NCI-H748 treated with DMSO at 0.1 percent for 48 hours (cell line): ENCODE measurements around the gene STH.
"Not testable (repeated sequence)": the region's sequence is repeated elsewhere in the genome, so short reads cannot be mapped to it uniquely, and the experiment has no call there.

Experiments
- DNase-seq: peaks from one replicate; lab custom pipeline; 2025; lab: John Stamatoyannopoulos, UW

Gene STH

GRCh38 chr17:45998987-45999899 is at the start of gene STH:
Gene STH (plus strand): TSS chr17:45999250. CDS start chr17:45999280, 30 bp downstream.
- no peak for DNase-seq

- DNase-seq: no peak
Measured at GRCh38 chr17:45949755-45950320, 49.2 kb upstream of the STH start.

DNA sequence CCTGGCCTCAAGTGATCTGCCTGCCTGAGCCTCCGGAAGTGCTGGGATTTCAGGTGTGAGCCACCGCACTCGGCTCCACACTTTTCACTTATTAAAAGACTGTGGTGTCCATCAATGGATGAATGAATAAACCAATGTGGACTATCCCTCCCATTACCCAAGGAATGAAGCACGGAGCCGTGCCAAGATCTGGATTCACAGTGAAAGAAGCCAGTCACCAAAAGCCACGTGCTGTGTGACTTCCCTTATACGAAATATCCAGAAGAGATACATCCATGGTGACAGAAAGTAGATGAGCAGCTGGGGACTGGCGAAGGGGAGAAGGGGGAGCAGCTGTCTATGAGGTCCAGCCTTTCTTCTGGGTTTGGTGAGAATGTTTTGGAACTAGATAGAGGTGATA is 48.2 kb upstream of the STH start:
- no peak for DNase-seq

- no peak for DNase-seq
Measured at GRCh38 chr17:45951403-45951802, 47.6 kb upstream of the STH start.

DNA sequence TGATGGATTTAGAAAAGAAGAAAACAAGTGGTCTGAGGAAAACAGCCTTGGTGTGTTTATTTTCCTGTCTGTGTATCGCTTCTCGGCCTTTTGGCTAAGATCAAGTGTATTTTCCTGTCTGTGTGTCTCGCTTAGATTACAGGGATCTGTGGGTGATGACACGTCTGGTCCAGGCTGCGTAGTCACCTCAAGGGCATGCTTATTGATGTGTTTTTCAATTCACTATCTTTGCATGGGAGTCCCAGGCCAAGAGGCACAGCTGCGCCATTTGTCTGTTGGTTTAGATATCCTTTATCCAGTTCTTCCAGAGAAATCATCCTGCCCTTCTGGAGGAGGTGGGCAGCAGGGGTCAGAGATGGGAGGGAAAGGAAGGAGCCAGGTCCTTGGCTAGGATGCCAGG is 47.1 kb upstream of the STH start:
- no peak for DNase-seq

GRCh38 chr17:45952814-45953320 is 46.2 kb upstream of the STH start:
- DNase-seq: no peak

GRCh38 chr17:45953561-45953960 is 45.5 kb upstream of the STH start:
- no peak for DNase-seq

DNA sequence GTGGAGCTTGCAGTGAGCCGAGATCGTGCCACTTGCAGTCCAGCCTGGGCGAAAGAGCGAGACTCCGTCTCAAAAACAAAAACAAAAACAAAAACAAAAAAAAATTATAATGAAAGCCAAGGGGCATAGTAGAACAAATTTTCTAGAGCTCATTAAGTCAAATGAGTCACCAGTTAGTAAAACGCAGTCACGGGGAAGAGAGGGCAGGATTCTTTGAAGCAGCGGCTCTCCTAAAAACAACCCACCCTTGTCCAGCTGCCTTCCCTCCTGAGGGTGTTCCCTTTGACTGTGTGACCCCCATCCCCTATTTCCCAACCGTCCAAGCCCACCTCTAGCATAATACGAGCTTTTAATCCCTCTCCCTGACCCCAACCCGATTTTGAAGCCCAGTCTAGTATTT is 44.1 kb upstream of the STH start:
- no peak for DNase-seq

GRCh38 chr17:45955326-45955725 is 43.7 kb upstream of the STH start:
- no peak for DNase-seq

DNA sequence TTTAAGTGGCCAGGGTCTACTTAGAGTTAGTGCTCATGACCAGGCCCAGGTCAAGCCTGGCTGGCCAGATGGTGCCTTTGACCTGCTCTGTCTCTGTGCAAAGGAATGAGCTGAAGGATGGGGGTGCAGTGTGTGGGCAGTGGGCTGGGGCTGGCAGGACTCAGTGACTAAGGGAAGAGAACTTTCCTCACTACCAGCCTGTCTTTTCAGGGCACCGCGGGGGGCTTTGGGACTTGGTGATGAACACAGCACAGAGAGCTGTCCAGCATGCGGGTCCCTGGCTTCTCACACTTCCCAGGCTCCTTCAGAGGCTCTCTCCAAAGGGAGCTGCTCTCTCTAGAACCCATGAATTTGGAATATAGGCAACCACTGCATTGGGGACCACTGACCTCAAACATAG is 43.0 kb upstream of the STH start:
- DNase-seq: no peak

DNA sequence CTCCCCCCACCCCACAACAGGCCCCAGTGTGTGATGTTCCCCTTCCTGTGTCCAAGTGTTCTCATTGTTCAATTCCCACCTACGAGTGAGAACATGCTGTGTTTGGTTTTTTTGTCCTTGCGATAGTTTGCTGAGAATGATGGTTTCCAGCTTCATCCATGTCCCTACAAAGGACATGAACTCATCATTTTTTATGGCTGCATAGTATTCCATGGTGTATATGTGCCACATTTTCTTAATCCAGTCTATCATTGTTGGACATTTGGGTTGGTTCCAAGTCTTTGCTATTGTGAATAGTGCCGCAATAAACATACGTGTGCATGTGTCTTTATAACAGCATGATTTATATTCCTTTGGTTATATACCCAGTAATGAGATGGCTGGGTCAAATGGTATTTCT is 42.3 kb upstream of the STH start:
- DNase-seq: not testable (repeated sequence)

DNA sequence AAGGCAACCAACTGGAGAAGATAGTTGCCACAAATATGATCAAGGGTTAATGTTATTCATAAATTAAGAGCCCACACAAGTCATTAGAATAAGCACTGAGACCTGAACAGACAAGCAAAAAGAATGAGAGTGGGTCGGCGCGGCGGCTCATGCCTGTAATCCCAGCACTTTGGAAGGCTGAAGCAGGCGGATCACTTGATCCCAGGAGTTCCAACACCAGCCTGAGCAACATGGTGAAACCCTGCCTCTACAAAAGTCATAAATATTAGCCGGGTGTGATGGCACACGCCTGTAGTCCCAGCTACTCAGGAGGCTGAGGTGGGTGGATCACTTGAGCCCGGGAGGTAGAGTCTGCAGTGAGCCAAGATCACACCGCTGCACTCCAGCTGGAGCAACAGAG is 40.7 kb upstream of the STH start:
- no peak for DNase-seq

DNA sequence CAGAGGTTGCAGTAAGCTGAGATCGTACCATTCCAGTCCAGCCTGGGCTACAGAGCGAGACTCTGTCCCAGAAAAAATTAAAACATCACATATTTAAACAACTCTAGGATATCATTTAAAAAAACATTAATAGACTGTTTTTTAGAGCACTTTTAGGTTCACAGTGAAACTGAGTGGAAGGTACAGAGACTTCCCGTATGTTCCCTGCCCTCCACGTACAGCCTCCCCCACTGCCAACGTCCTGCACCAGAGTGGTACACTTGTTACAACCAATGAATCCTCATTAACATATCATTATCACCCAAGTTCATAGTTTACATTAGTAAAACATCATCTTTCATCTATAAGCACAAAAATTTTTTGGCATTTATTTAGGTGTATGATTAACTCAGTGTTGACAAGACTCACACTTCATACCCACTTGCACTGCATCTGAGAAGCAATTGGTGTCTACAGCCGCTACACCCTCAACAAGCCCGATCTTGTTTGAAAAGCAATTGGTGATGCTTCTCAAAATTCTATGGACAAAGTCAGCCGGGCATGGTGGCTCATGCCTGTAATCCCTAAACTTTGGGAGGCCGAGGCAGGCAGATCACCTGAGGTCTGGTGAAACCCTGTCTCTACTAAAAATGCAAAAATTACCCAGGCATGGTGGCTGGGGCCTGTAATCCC is 39.9 kb upstream of the STH start:
- no peak for DNase-seq

GRCh38 chr17:45960311-45960710 is 38.7 kb upstream of the STH start:
- DNase-seq: no peak

- DNase-seq: no peak
Measured at GRCh38 chr17:45961206-45961605, 37.8 kb upstream of the STH start.

DNA sequence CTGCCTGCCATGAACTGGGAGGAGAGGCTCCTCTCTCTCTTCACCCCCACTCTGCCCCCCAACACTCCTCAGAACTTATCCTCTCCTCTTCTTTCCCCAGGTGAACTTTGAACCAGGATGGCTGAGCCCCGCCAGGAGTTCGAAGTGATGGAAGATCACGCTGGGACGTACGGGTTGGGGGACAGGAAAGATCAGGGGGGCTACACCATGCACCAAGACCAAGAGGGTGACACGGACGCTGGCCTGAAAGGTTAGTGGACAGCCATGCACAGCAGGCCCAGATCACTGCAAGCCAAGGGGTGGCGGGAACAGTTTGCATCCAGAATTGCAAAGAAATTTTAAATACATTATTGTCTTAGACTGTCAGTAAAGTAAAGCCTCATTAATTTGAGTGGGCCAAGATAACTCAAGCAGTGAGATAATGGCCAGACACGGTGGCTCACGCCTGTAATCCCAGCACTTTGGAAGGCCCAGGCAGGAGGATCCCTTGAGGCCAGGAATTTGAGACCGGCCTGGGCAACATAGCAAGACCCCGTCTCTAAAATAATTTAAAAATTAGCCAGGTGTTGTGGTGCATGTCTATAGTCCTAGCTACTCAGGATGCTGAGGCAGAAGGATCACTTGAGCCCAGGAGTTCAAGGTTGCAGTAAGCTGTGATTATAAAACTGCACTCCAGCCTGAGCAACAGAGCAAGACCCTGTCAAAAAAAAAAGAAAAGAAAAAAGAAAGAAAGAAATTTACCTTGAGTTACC is 36.7 kb upstream of the STH start:
- DNase-seq: no peak

- no peak for DNase-seq
Measured at GRCh38 chr17:45963283-45963682, 35.8 kb upstream of the STH start.

GRCh38 chr17:45963889-45964288 is 35.2 kb upstream of the STH start:
- no peak for DNase-seq

GRCh38 chr17:45964634-45965033 is 34.4 kb upstream of the STH start:
- no peak for DNase-seq

GRCh38 chr17:45965812-45966211 is 33.2 kb upstream of the STH start:
- no peak for DNase-seq

DNA sequence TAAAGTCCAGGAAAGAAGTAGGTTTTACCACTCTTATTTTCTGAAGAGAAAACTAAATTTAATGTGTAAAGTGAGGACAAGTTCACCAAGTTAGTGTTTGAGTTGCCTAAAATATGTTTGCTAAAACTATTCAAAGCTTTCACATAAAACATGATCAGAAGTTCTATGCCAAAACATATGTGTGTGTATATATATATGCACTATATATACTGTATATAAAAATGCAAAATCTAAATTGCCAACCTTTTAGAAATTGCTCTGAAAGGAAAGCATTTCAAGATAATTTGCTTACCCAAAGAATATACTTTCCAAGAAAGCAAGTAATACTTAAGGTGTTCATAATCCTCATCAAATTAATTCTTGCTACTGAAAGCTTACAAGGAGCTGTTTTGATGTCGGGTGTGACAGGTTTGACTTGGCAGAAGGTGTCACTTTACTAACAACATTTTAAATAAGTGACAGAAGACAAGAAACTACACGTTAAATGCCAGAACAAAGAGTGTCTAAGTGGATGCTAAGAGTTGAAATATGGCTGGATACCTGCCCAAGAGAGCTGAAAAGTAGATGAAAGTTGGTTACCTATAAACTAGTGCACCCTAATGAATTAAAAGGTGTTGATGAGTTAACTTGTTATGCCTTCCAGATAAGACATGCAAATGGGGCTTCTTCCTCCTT is 32.3 kb upstream of the STH start:
- no peak for DNase-seq

GRCh38 chr17:45967378-45967777 is 31.7 kb upstream of the STH start:
- DNase-seq: no peak
